AG09319 (cell line): ENCODE measurements around the gene SLC66A1.
"Not testable (repeated sequence)": the region's sequence is repeated elsewhere in the genome, so short reads cannot be mapped to it uniquely, and the experiment has no call there.

ENCODE experiments used
- DNase-seq: peaks from one replicate; pipeline ENCODE4 v3.0.0-alpha.2; 2010; ENCODE audit warnings: low read depth; ENCODE audit errors: extremely low read depth
- TF ChIP-seq, protein P1 (sequence below): IDR thresholded peaks from 2 replicates; pipeline ENCODE4 v1.5.1; 2011; ENCODE audit warnings: low read depth, mild to moderate bottlenecking, inconsistent platforms, low read length, moderate library complexity

SLC66A1 gene

DNA sequence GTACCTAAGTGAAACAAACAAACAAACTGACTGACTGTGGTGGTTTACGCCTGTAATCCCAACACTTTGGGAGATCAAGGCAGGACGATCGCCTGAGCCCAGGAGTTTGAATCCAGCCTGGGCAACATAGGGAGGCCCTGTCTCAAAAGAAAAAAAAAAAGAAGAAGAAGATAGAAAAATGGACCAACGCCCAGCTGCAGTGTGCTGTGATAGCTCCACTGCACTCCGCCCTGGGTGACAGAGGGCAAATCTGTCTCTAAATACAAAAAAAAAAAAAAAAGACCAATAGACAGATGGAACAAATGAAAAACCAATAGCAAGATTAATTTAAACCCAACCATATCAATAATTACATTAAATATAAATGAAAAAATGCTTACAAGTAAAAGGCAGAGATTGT is 37.5 kb upstream of the SLC66A1 start:
- TF ChIP-seq, protein P1, sequence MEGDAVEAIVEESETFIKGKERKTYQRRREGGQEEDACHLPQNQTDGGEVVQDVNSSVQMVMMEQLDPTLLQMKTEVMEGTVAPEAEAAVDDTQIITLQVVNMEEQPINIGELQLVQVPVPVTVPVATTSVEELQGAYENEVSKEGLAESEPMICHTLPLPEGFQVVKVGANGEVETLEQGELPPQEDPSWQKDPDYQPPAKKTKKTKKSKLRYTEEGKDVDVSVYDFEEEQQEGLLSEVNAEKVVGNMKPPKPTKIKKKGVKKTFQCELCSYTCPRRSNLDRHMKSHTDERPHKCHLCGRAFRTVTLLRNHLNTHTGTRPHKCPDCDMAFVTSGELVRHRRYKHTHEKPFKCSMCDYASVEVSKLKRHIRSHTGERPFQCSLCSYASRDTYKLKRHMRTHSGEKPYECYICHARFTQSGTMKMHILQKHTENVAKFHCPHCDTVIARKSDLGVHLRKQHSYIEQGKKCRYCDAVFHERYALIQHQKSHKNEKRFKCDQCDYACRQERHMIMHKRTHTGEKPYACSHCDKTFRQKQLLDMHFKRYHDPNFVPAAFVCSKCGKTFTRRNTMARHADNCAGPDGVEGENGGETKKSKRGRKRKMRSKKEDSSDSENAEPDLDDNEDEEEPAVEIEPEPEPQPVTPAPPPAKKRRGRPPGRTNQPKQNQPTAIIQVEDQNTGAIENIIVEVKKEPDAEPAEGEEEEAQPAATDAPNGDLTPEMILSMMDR: no peak
- DNase-seq: no peak

GRCh38 chr1:19283891-19284290 is 28.2 kb upstream of the SLC66A1 start:
- TF ChIP-seq, protein P1: no peak
- DNase-seq: no peak

- DNase-seq: no peak
- TF ChIP-seq, protein P1: no peak
These were observed 27.2 kb upstream of the SLC66A1 start for GRCh38 chr1:19284881-19285280.

DNA sequence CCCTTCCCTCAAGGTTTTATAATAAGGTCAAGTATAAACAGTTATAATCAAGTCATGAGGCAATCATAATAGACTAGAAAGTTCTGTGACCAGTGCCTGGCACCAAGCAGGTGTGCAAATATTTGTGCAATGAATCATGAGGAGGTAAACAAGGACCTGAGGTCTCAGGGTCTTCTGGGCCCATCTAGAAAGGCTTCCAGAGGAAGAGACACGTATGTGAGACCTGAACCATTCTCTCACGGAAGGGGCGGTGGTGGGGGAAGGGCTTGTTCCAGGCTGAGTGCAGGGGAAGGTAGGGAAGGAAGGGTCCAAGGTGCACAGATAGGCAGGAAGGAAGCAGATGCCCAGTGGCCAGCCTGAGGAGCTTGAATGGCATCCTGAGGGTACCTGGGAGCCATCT is 26.8 kb upstream of the SLC66A1 start:
- not testable (repeated sequence) for DNase-seq

GRCh38 chr1:19285807-19286206 is 26.3 kb upstream of the SLC66A1 start:
- not testable (repeated sequence) for DNase-seq

- TF ChIP-seq, protein P1: no peak
- no peak for DNase-seq
These were observed 24.5 kb upstream of the SLC66A1 start for GRCh38 chr1:19287436-19288185.

DNA sequence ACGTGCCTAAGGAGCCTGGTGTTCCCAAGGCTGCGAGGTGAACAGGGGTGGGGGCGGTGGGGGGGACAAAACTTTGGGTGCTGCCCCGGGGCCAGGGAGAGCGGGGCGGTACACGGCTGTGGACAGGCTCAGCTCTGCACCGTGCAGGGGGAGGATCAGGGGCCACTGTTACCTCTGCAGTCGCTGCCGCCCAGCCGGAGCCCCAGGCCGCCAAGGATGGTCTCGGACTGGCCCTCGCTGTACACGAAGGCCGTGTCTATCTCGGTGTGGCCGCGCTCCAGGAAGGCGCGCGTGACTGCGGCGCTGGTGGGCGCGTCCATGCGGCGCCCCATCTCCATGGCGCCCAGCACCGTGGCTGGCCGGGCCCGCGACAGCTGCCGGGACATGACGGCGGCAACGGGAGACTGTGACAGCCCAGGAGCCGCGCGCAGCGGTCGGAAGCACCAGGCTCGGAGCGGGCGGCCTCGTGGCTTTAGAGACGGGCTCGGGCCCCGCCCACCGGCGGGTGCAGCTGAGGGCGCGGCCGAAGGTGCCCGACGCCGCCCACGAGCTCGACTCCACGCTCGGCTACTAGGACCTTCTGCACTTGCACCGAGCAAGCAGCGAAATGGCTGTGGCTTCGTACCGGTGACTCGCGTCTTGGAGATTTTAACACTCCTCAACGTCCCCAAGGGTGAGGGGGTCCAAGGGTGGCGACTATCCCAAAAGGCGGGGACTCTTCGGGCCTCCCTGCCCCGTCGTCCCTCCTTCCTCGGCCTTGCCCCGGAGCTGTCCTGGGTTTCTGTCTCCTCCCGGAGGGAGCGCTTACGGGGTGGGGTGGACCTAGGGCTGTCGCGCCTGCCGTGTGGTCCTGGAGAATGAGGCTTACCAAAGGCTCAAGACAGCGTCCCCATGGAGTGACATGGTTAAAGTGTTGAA is 23.5 kb upstream of the SLC66A1 start, which contains the start of gene AKR7A3:
TSS of gene AKR7A3 (minus strand) at position 447 of the 918 bp plus-strand sequence. CDS start at position 386, 61 bp downstream.
- DNase-seq: not testable (repeated sequence)

- no peak for DNase-seq
- TF ChIP-seq, protein P1: no peak
These were observed 22.9 kb upstream of the SLC66A1 start for GRCh38 chr1:19289244-19289643.
